Neural progenitor cell (in vitro differentiated cells): ENCODE measurements around the gene SNAP29. TPM values are rescaled to one million over a fixed set of nuclear protein-coding genes. Genes with fewer than 3 reads are reported as not detected.
"Not testable (repeated sequence)": the region's sequence is repeated elsewhere in the genome, so short reads cannot be mapped to it uniquely, and the experiment has no call there.

Experiments used
- DNase-seq: peaks from one replicate; pipeline ENCODE4 v3.0.0-alpha.2; 2016; ENCODE audit warnings: low spot score
- H2AFZ ChIP-seq: fragments of 200-600 bp; sonication (generic); replicated peaks from 2 replicates; pipeline ENCODE4 v1.6.1; 2016; ENCODE audit warnings: antibody characterized with exemption
- H3F3A ChIP-seq: fragments of 200-600 bp; sonication (generic); 2 replicates; pipeline ENCODE4 v1.6.1; 2016; ENCODE audit warnings: antibody characterized with exemption, low read depth
- H3K27ac ChIP-seq: fragments of 200-600 bp; sonication (generic); 2 replicates; pipeline ENCODE4 v1.5.1; 2016; ENCODE audit warnings: mild to moderate bottlenecking
- H3K27me3 ChIP-seq: fragments of 200-600 bp; sonication (generic); 2 replicates; pipeline ENCODE4 v1.6.1; 2016; ENCODE audit warnings: mild to moderate bottlenecking, moderate library complexity
- H3K36me3 ChIP-seq: fragments of 200-600 bp; sonication (generic); 2 replicates; pipeline ENCODE4 v1.5.1; 2016
- H3K4me1 ChIP-seq: fragments of 200-600 bp; sonication (generic); 2 replicates; pipeline ENCODE4 v1.6.1; 2016; ENCODE audit warnings: mixed run types
- H3K4me2 ChIP-seq: fragments of 200-600 bp; sonication (generic); 2 replicates; pipeline ENCODE4 v1.6.1; 2016
- H3K4me3 ChIP-seq: fragments of 200-600 bp; sonication (generic); 2 replicates; pipeline ENCODE4 v1.5.1; 2016
- H3K79me2 ChIP-seq: fragments of 200-600 bp; sonication (generic); 2 replicates; pipeline ENCODE4 v1.6.1; 2016; ENCODE audit warnings: low read depth
- H3K9ac ChIP-seq: fragments of 200-600 bp; sonication (generic); 2 replicates; pipeline ENCODE4 v1.6.1; 2016
- H3K9me3 ChIP-seq: fragments of 200-600 bp; sonication (generic); 2 replicates; pipeline ENCODE4 v1.5.1; 2016; ENCODE audit warnings: low read depth
- H4K20me1 ChIP-seq: fragments of 200-600 bp; sonication (generic); 2 replicates; pipeline ENCODE4 v1.6.1; 2016; ENCODE audit warnings: low read depth
- H3K27ac Mint-ChIP-seq: 3 replicates; pipeline ENCODE4 v1.8.0; 2021; ENCODE audit warnings: mixed read lengths
- H3K27me3 Mint-ChIP-seq: 2 replicates; pipeline ENCODE4 v1.8.0; 2022; ENCODE audit warnings: low read depth, mild to moderate bottlenecking, inconsistent platforms, moderate library complexity, mixed read lengths; ENCODE audit not compliant: insufficient read depth
- H3K36me3 Mint-ChIP-seq: 3 replicates; pipeline ENCODE4 v1.8.0; 2021; ENCODE audit warnings: mixed read lengths
- H3K4me1 Mint-ChIP-seq: 3 replicates; pipeline ENCODE4 v1.8.0; 2021; ENCODE audit warnings: mixed read lengths
- H3K4me3 Mint-ChIP-seq: 3 replicates; pipeline ENCODE4 v1.8.0; 2021; ENCODE audit warnings: mild to moderate bottlenecking, moderate library complexity, mixed read lengths
- H3K9me3 Mint-ChIP-seq: 3 replicates; pipeline ENCODE4 v1.8.0; 2020; ENCODE audit warnings: mixed read lengths
- EZH2 ChIP-seq: fragments of 200-600 bp; sonication (generic); IDR thresholded peaks from 2 replicates; pipeline ENCODE4 v1.6.1; 2017; ENCODE audit warnings: antibody characterized with exemption, mild to moderate bottlenecking, moderate library complexity
- EZH2phosphoT487 ChIP-seq: fragments of 200-600 bp; sonication (generic); IDR thresholded peaks from 2 replicates; pipeline ENCODE4 v1.6.1; 2017; ENCODE audit warnings: antibody characterized with exemption
- total RNA-seq: library from RNA; depleted of rRNA; stranded (reverse); fragments of >200 nt; gene quantifications from 2 replicates; pipeline ENCODE4 v1.2.3, GENCODE V29; 2015; ENCODE audit warnings: low replicate concordance
- TF ChIP-seq, protein P1 (sequence below): fragments of 200-600 bp; sonication (generic); IDR thresholded peaks from 2 replicates; pipeline ENCODE4 v1.5.1; 2017; ENCODE audit warnings: antibody characterized with exemption, mild to moderate bottlenecking

SNAP29 gene
- total RNA-seq, 1 donor from 2014 or later: 5.6 TPM

DNA sequence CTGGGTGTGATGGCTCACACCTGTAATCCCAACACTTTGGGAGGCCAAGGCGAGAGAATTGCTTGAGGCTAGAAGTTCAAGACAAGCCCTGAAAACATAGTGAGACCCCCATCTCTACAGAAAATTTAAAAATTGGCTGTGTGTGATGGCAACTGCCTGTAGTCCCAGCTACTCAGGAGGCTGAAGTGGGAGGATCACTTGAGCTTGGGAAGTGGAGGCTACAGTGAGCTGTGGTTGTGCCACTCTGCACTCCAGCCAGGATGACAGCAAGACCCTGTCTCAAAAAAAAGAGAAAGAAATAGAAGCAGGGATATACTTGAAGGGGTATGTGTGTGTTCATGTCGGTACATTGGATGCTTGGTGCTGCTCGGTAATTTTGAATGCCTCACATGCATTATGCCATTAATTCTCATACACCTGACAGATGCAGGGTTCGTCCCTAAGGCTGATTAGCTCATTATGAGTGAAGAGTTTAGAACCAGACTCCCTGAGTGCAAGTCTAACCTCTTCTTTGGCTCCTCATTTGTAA, 72.4 kb downstream of the SNAP29 start:
- no peak overlapping the region for H3K27ac ChIP-seq
- no peak overlapping the region for H3K27ac Mint-ChIP-seq
- H3K36me3 Mint-ChIP-seq: peaks cover 32% of the 10 kb centered on the region

DNA sequence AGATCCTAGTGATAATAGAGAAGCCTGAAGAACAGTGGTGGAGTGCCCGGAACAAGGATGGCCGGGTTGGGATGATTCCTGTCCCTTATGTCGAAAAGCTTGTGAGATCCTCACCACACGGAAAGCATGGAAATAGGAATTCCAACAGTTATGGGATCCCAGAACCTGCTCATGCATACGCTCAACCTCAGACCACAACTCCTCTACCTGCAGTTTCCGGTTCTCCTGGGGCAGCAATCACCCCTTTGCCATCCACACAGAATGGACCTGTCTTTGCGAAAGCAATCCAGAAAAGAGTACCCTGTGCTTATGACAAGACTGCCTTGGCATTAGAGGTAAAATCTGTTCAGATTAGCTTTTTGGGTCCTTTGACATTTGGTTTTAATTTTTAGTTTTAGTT, 75.1 kb downstream of the SNAP29 start:
- Mint-ChIP-seq H3K4me1 (peaks cover 8% of the 10 kb centered on the region), H3K27me3 (peaks cover 5% of the 10 kb centered on the region), H3K9me3 (peaks cover under 1% of the 10 kb centered on the region), H3K4me3 (no peak overlapping the region), H3K36me3 (peaks cover 42% of the 10 kb centered on the region), H3K27ac (peak overlapping the region; percentile 29)
- peaks cover 6% of the 10 kb centered on the region for H3F3A ChIP-seq
- no peak for DNase-seq
- H2AFZ ChIP-seq: no peak overlapping the region
- H3K4me3 ChIP-seq: no peak overlapping the region
- H3K79me2 ChIP-seq: peaks cover 100% of the 10 kb centered on the region
- no peaks in the 10 kb centered on the region for H3K4me1 ChIP-seq
- TF ChIP-seq, protein P1, sequence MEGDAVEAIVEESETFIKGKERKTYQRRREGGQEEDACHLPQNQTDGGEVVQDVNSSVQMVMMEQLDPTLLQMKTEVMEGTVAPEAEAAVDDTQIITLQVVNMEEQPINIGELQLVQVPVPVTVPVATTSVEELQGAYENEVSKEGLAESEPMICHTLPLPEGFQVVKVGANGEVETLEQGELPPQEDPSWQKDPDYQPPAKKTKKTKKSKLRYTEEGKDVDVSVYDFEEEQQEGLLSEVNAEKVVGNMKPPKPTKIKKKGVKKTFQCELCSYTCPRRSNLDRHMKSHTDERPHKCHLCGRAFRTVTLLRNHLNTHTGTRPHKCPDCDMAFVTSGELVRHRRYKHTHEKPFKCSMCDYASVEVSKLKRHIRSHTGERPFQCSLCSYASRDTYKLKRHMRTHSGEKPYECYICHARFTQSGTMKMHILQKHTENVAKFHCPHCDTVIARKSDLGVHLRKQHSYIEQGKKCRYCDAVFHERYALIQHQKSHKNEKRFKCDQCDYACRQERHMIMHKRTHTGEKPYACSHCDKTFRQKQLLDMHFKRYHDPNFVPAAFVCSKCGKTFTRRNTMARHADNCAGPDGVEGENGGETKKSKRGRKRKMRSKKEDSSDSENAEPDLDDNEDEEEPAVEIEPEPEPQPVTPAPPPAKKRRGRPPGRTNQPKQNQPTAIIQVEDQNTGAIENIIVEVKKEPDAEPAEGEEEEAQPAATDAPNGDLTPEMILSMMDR: no peak
- no peak for TF ChIP-seq EZH2phosphoT487
- no peak for TF ChIP-seq EZH2
- peaks cover 97% of the 10 kb centered on the region for H4K20me1 ChIP-seq
- no peak overlapping the region for H3K4me2 ChIP-seq
- H3K9me3 ChIP-seq: no peaks in the 10 kb centered on the region
- H3K9ac ChIP-seq: no peak overlapping the region
- H3K27me3 ChIP-seq: no peaks in the 10 kb centered on the region
- H3K27ac ChIP-seq: no peak overlapping the region
- peaks cover 22% of the 10 kb centered on the region for H3K36me3 ChIP-seq

More for the DNA sequence above, 72.4 kb downstream of the SNAP29 start:
- Mint-ChIP-seq H3K4me1 (peaks cover 4% of the 10 kb centered on the region), H3K27me3 (peaks cover 4% of the 10 kb centered on the region), H3K4me3 (no peak overlapping the region), H3K9me3 (peaks cover 4% of the 10 kb centered on the region)
- H3K36me3 ChIP-seq: peaks cover 22% of the 10 kb centered on the region
- H3F3A ChIP-seq: peaks cover 5% of the 10 kb centered on the region
- peaks cover 5% of the 10 kb centered on the region for H3K4me1 ChIP-seq
- no peak overlapping the region for H3K4me2 ChIP-seq
- no peaks in the 10 kb centered on the region for H3K9me3 ChIP-seq
- TF ChIP-seq, protein P1: no peak
- no peak for TF ChIP-seq EZH2phosphoT487
- TF ChIP-seq EZH2: no peak
- H3K4me3 ChIP-seq: no peak overlapping the region
- H3K9ac ChIP-seq: no peak overlapping the region
- peaks cover 96% of the 10 kb centered on the region for H4K20me1 ChIP-seq
- H3K27me3 ChIP-seq: no peaks in the 10 kb centered on the region
- no peak for DNase-seq
- H3K79me2 ChIP-seq: peaks cover 100% of the 10 kb centered on the region
- no peak overlapping the region for H2AFZ ChIP-seq

DNA sequence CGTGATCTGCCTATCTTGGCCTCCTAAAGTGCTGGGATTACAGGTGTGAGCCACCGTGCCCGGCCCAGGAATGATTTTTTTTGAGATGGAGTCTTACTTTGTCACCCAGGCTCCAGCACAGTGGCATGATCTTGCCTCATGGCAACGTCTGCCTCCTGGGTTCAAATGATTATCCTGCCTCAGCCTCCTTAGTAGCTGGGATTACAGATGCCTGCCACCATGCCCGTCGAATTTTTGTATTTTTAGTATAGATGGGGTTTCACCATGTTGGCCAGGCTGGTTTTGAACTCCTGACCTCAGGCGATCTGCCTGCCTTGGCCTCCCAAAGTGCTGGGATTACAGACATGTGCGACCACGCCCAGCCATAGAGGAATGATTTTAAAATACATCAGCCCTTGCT, 76.2 kb downstream of the SNAP29 start:
- Histone ChIP-seq H4K20me1 (peaks cover 100% of the 10 kb centered on the region), H3K79me2 (peaks cover 100% of the 10 kb centered on the region), H3K36me3 (peaks cover 17% of the 10 kb centered on the region)
- not testable (repeated sequence) for H3K4me3 ChIP-seq, H3K9me3 Mint-ChIP-seq, H3K9ac ChIP-seq, H3K4me3 Mint-ChIP-seq, H3K27ac ChIP-seq, H3K4me2 ChIP-seq, H3F3A ChIP-seq, H3K27me3 ChIP-seq, H3K27me3 Mint-ChIP-seq, H3K4me1 ChIP-seq, H3K27ac Mint-ChIP-seq, H3K9me3 ChIP-seq, H2AFZ ChIP-seq, DNase-seq
- H3K4me1 Mint-ChIP-seq: peaks cover 10% of the 10 kb centered on the region
- H3K36me3 Mint-ChIP-seq: peaks cover 39% of the 10 kb centered on the region

DNA sequence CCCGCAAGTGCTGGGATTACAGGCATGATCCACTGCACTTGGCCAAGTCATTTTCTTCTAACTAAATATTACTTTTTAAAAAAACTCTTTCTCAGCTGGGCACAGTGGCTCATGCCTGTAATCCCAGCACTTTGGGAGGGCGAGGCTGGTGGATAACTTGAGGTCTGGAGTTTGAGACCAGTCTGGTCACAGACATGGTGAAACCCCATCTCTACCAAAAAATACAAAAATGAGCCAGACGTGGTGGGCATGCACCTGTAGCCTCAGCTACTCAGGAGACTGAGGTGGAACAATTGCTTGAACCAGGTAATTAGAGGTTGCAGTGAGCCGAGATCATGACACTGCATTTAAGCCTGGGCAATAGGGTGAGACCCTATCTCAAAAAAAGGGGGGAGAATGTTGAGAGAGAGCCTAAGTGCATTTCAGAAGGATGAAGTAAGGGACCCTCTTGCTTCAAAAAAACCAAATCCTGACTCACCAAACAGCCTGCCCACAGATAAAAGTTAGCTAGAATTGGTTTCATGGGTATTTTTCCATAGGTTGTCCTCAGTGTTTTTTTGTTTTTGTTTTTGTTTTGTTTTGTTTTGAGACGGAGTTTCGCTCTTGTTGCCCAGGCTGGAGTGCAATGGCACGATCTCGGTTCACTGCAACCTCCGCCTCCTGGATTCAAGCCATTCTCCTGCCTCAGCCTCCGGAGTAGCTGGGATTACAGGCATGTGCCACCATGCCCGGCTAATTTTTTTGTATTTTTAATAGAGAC, 77.2 kb downstream of the SNAP29 start:
- peaks cover 44% of the 10 kb centered on the region for H3K36me3 Mint-ChIP-seq
- H3F3A ChIP-seq, H3K27me3 Mint-ChIP-seq, H3K4me3 ChIP-seq, H3K27ac Mint-ChIP-seq, H3K4me2 ChIP-seq, DNase-seq, H3K27me3 ChIP-seq, H3K4me3 Mint-ChIP-seq, H3K9me3 ChIP-seq, H3K27ac ChIP-seq, H3K9ac ChIP-seq, H2AFZ ChIP-seq, H3K4me1 ChIP-seq, H3K9me3 Mint-ChIP-seq: not testable (repeated sequence)
- H3K36me3 ChIP-seq: peaks cover 16% of the 10 kb centered on the region
- peaks cover 100% of the 10 kb centered on the region for H4K20me1 ChIP-seq
- peaks cover 100% of the 10 kb centered on the region for H3K79me2 ChIP-seq
- H3K4me1 Mint-ChIP-seq: peaks cover 14% of the 10 kb centered on the region
